HL-60 (cell line): ENCODE results near the gene DEPDC1B.
"Not testable (repeated sequence)": the region's sequence is repeated elsewhere in the genome, so short reads cannot be mapped to it uniquely, and the experiment has no call there.

ENCODE experiments used
- DNase-seq, 2 experiments: peaks; one replicate each; pipeline ENCODE4 v3.0.0-alpha.2; 2010 to 2020; ENCODE audit warnings: low read depth in 1 of 2, low spot score in 1 of 2
- H3K27ac ChIP-seq: fragments of 250-450 bp; sonication (Bioruptor Pico); replicated peaks from 2 replicates; pipeline ENCODE4 v1.5.1; 2020; ENCODE audit warnings: mild to moderate bottlenecking, moderate library complexity
- H3K27me3 ChIP-seq: fragments of 250-450 bp; sonication (Bioruptor Pico); 2 replicates; pipeline ENCODE4 v1.5.1; 2021; ENCODE audit warnings: mild to moderate bottlenecking, moderate library complexity; ENCODE audit not compliant: insufficient read depth, poor library complexity, severe bottlenecking
- H3K4me3 ChIP-seq: replicated peaks from 2 replicates; pipeline ENCODE4 v1.5.1; 2011; ENCODE audit warnings: mild to moderate bottlenecking, control low read depth, low read length; ENCODE audit not compliant: insufficient read depth
- CTCF ChIP-seq: IDR thresholded peaks from one replicate; pipeline ENCODE4 v1.5.1; 2011; ENCODE audit warnings: low read length, control low read depth, inconsistent platforms; ENCODE audit not compliant: insufficient read depth
- GABPA ChIP-seq: IDR thresholded peaks from 2 replicates; pipeline ENCODE4 v1.6.1; 2012; ENCODE audit warnings: low read depth
- POLR2AphosphoS5 ChIP-seq: IDR thresholded peaks from 2 replicates; pipeline ENCODE4 v1.6.1; 2012; ENCODE audit warnings: low read depth
- REST ChIP-seq: IDR thresholded peaks from 2 replicates; pipeline ENCODE4 v1.6.1; 2012; ENCODE audit warnings: low read depth; ENCODE audit not compliant: insufficient replicate concordance
- SPI1 ChIP-seq: IDR thresholded peaks from 2 replicates; pipeline ENCODE4 v1.6.1; 2012; ENCODE audit warnings: low read depth, mild to moderate bottlenecking, borderline replicate concordance

The DEPDC1B gene

GRCh38 chr5:60738933-60739332, 39.0 kb upstream of the DEPDC1B start:
- no peak for TF ChIP-seq CTCF
- no peak for TF ChIP-seq SPI1
- TF ChIP-seq REST, result no peak
- TF ChIP-seq GABPA, result no peak
- no peak for TF ChIP-seq POLR2AphosphoS5
- Histone ChIP-seq H3K27ac (no peak overlapping the region), H3K4me3 (no peak overlapping the region), H3K27me3 (no peaks in the 10 kb centered on the region)
- DNase-seq, result no peak

DNA sequence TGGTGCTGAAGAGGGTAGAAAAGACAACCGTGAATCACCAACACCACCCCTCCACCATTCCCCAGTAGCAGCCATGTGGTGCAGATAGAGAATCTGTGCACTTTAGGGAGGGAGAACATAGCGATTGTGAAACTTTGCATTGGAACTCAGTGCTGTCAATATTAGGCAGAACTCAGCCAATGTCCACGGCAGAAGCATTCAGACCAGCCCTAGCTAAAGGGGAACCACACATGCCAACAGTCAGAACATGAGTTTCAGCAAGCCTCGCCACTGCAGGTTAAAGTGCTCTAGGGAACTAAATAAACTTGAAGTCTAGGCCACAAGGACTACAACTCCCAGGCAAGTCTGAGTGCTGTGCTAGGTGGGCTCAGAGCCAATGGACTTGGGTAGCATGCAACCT, 38.5 kb upstream of the DEPDC1B start:
- peak in 1 of 2 experiments; percentile 1 for DNase-seq
- Histone ChIP-seq H3K27ac (no peak overlapping the region), H3K4me3 (no peak overlapping the region), H3K27me3 (no peaks in the 10 kb centered on the region)
- TF ChIP-seq CTCF, result no peak
- TF ChIP-seq GABPA, result no peak
- TF ChIP-seq SPI1, result no peak
- TF ChIP-seq REST, result no peak
- TF ChIP-seq POLR2AphosphoS5, result no peak

DNA sequence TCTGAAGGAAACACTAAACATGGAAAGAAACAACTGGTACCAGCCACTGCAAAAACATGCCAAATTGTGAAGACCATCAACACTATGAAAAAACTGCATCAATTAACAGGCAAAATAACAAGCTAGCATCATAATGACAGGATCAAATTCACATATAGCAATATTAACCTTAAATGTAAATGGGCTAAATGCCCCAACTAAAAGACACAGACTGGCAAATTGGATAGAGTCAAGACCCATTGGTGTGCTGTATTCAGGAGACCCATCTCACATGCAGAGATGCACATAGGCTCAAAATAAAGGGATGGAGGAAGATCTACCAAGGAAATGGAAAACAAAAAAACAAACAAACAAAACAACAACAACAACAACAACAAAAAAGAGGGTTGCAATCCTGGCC, 30.9 kb upstream of the DEPDC1B start:
- not testable (repeated sequence) for DNase-seq, H3K27me3 ChIP-seq, H3K27ac ChIP-seq, H3K4me3 ChIP-seq

GRCh38 chr5:60727033-60727679, 27.2 kb upstream of the DEPDC1B start:
- H3K4me3 ChIP-seq, result no peak overlapping the region
- no peak for DNase-seq
- no peaks in the 10 kb centered on the region for H3K27me3 ChIP-seq
- H3K27ac ChIP-seq, result no peak overlapping the region
- TF ChIP-seq CTCF (no peak), GABPA (no peak), REST (no peak), SPI1 (no peak), POLR2AphosphoS5 (no peak)
